K562 (cell line): ENCODE data around the gene PNMT. TPM values are rescaled to one million over a fixed set of nuclear protein-coding genes. Genes with fewer than 3 reads are reported as not detected.

Experiments
- ATF7 ChIP-seq: fragments of 450-650 bp; IDR thresholded peaks from 2 replicates; pipeline ENCODE4 v1.7.1; 2014; ENCODE audit warnings: mild to moderate bottlenecking, moderate library complexity
- CTBP1 ChIP-seq: fragments of 450-650 bp; IDR thresholded peaks from 2 replicates; pipeline ENCODE4 v1.6.1; 2016; ENCODE audit warnings: borderline replicate concordance
- EP400 ChIP-seq: fragments of 450-650 bp; IDR thresholded peaks from 2 replicates; pipeline ENCODE4 v1.6.1; 2017; ENCODE audit warnings: antibody characterized with exemption, mild to moderate bottlenecking, moderate library complexity
- HDGF ChIP-seq: fragments of 450-650 bp; IDR thresholded peaks from 2 replicates; pipeline ENCODE4 v1.6.1; 2016
- HINFP ChIP-seq: fragments of 450-650 bp; conservative IDR thresholded peaks from 2 replicates; pipeline ENCODE4 v1.6.1; 2016; ENCODE audit warnings: missing genetic modification characterization, low read depth, mild to moderate bottlenecking, control low read depth, missing compliant biosample characterization
- HSF4 ChIP-seq: fragments of 250-450 bp; sonication (Bioruptor Pico); IDR thresholded peaks from 2 replicates; pipeline ENCODE4 v2.1.2; 2022; ENCODE audit warnings: mild to moderate bottlenecking, moderate library complexity, borderline replicate concordance
- MNT ChIP-seq, 2 experiments: fragments of 450-650 bp; conservative IDR thresholded peaks; 2 replicates each; pipeline ENCODE4 v1.6.1; 2017; ENCODE audit warnings: mild to moderate bottlenecking in 2 of 2, moderate library complexity in 2 of 2
- MXI1 ChIP-seq: IDR thresholded peaks from 2 replicates; pipeline ENCODE4 v1.6.1; 2011; ENCODE audit warnings: low read depth, mild to moderate bottlenecking, improper control_type of control experiment, low read length
- NR2C1 ChIP-seq, 2 experiments: fragments of 450-650 bp; IDR thresholded peaks; 2 replicates each; pipeline ENCODE4 v1.6.1; 2017; ENCODE audit warnings: mild to moderate bottlenecking in 2 of 2, antibody characterized with exemption in 1 of 2, inconsistent platforms in 1 of 2, missing compliant biosample characterization in 1 of 2, missing genetic modification characterization in 1 of 2
- PKNOX1 ChIP-seq: fragments of 450-650 bp; IDR thresholded peaks from 2 replicates; pipeline ENCODE4 v1.6.1; 2016
- SPI1 ChIP-seq: IDR thresholded peaks from 2 replicates; pipeline ENCODE4 v1.6.1; 2011; ENCODE audit warnings: low read depth, low read length, control low read depth, borderline replicate concordance
- ZHX1 ChIP-seq: fragments of 150-350 bp; conservative IDR thresholded peaks from 2 replicates; pipeline ENCODE4 v1.6.1; 2014; ENCODE audit warnings: low read length
- ZMIZ1 ChIP-seq, 2 experiments: fragments of 150-350 bp in 1 of 2; IDR thresholded peaks; 2 replicates each; pipeline ENCODE4 v1.6.1; 2012 to 2016; ENCODE audit warnings: low read depth in 2 of 2, low read length in 2 of 2, mild to moderate bottlenecking in 1 of 2, moderate library complexity in 1 of 2
- ZNF274 ChIP-seq: IDR thresholded peaks from 2 replicates; pipeline ENCODE4 v1.6.1; 2011; ENCODE audit warnings: low read depth, mild to moderate bottlenecking, low read length, moderate library complexity, borderline replicate concordance
- polyA plus RNA-seq, 8 experiments: library from polyadenylated mRNA; depleted of rRNA in 4 of 8; stranded (reverse) in 5 of 8; unstranded in 3 of 8; fragments of >200 nt; fragmentation: Nextera tagmentation in 2 of 8; fragmentation: Illumina TruSeq in 1 of 8; extraction: Ambion mirVana in 2 of 8; extraction: Trizol in 1 of 8; gene quantifications; 2 replicates each; pipeline versions ENCODE4 v1.2.1 to v1.2.3, GENCODE V29; 2011 to 2014; ENCODE audit warnings: inconsistent platforms in 1 of 8, missing spikeins in 1 of 8
- total RNA-seq, 7 experiments: library from RNA; depleted of rRNA in 6 of 7; stranded (reverse); fragments of >200 nt in 6 of 7; fragmentation: Illumina TruSeq in 2 of 7; extraction: Trizol in 2 of 7; gene quantifications; 2 replicates each; pipeline versions ENCODE4 v1.2.1 to v1.2.3, GENCODE V29; 2011 to 2021; ENCODE audit warnings: low replicate concordance in 1 of 7

Gene PNMT
- total and polyA plus RNA-seq, 9 of the 15 experiments (the other 6 are each of a cell fraction or from before 2014, with no cell fraction given): 0.55 to 18.1 (median 5.8) TPM

- TF ChIP-seq HINFP (tag) (0 out of 2 replicates have a peak, but pooled peaks have one; percentile 11), ZNF274 (no peak), HSF4 (no peak), EP400 (peak; percentile 51), SPI1 (peak; percentile 76), MXI1 (0 out of 2 replicates have a peak, but pooled peaks have one; percentile 36), HDGF (no peak), ATF7 (peak; percentile 68), ZMIZ1 (IDR thresholded peaks at IDR 0.05; ENCODE audit: low read depth in 2 of 2, low read length in 2 of 2) (0 out of 4 replicates have a peak, but pooled peaks of 1 of the 2 experiments have one; percentile 15), CTBP1 (peak; percentile 56; the same call in 1 of the 2 replicates), MNT (conservative IDR thresholded peaks at IDR 0.05) (peak; percentile 32 to 46; a peak in 2 of 4 replicates), NR2C1 (IDR thresholded peaks at IDR 0.05) (peak; percentile 98), NR2C1 (tag; IDR thresholded peaks at IDR 0.05) (peak; percentile 98), PKNOX1 (peak; percentile 57), ZHX1 (no peak)
Measured at GRCh38 chr17:39687546-39688474, 19.6 kb downstream of the PNMT start, which contains the start of gene PGAP3 (continued).
